ENCODE results near the gene SHCBP1. TPM values are rescaled to one million over a fixed set of nuclear protein-coding genes. Genes with fewer than 3 reads are reported as not detected.

The SHCBP1 gene
- total RNA-seq, 2 experiments from 2014 or later = 29.1 to 47.4 TPM

DNA sequence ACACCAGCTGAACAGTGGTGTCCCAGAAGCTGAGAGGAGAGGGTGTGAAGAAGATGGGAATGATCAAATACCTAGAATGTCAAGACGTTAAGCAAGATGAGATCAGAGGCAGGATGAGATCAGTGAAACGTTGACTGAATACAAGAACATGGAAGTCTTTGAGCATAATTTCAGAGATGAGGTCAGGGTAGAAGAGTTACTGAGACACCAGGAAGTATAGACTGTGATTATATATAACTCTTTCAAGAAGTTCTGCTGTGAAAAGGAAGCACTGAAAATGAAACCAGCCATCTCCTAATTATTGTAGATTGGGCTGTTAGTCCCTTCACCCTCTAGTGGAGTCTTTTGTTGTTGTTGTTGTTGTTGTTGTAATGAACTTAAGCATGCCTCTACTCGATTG, 9.1 kb downstream of the SHCBP1 start:
- ChIA-PET CTCF (no interaction called here), POLR2A (no interaction called here)
- Mint-ChIP-seq H3K27me3 (no peaks in the 10 kb centered on the region), H3K4me1 (no peaks in the 10 kb centered on the region), H3K9me3 (ENCODE audit: low read depth) (no peaks in the 10 kb centered on the region), H3K36me3 (ENCODE audit: low read depth) (peaks cover 26% of the 10 kb centered on the region), H3K27ac (no peak overlapping the region), H3K4me3 (no peak overlapping the region)
- ATAC-seq = peak; percentile 49
- DNase-seq = no peak
- intact Hi-C loops (cut with DNase I, micrococcal nuclease) = no loop called here

DNA sequence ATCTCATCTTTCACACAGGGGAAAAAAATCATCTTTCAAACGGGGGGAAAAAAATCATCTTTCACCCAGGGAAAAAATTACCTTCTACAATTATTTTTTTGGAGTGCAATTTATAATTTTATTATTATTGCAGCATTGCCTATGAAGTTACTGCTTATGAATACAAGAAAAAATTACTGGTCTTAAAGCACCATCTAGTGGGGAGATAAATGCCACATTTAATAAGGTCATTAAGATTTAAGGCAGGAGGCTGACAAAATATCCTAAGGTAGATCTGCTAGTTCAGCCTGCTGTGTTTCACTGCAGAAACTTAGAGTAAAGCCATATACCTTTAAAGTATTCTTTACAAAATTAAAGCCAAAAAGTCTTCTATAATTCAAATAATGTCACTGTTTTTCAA, 13.7 kb downstream of the SHCBP1 start:
- Mint-ChIP-seq H3K36me3 (ENCODE audit: low read depth) (peaks cover 24% of the 10 kb centered on the region), H3K27ac (no peak overlapping the region), H3K9me3 (ENCODE audit: low read depth) (no peaks in the 10 kb centered on the region), H3K4me3 (no peak overlapping the region), H3K27me3 (no peaks in the 10 kb centered on the region), H3K4me1 (no peaks in the 10 kb centered on the region)
- intact Hi-C loops (cut with DNase I, micrococcal nuclease) = no loop called here
- CTCF ChIA-PET = interaction anchor here (0.6 to 2.0 kb wide), 5 partner anchors 12 to 997 kb away, joined by 3 to 7 read pairs (median 4); partner anchors contain the start of gene SHCBP1
- POLR2A ChIA-PET = interaction anchor here (0.7 kb wide), 1 partner anchor 12 kb away, joined by 3 read pairs; no protein-coding TSS in a partner anchor
- ATAC-seq (no peak), DNase-seq (no peak)

DNA sequence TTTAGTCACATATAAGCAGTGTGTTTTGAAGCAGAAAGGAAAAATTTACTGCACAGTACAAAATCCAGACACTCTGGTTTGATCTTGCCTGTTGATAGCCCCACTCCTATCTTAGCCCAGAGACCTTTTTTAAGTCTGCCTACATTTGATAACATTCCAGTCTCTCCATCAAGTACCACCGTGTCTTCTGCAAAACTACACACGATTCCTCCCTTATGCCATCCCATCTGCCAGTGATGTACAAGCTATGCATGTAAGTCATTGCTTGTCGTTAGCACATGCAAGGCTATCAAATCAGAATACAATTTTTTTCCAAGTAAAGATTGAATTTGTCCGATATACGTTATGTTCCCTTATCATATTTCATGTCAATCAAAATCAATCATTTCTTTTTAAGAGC, 14.9 kb downstream of the SHCBP1 start:
- H3K4me3 Mint-ChIP-seq = no peak overlapping the region
- H3K4me1 Mint-ChIP-seq = no peaks in the 10 kb centered on the region
- ChIA-PET CTCF (interaction anchor here (0.6 to 1.3 kb wide), 4 partner anchors 12 to 298 kb away, joined by 3 to 5 read pairs (median 4); no protein-coding TSS in a partner anchor), POLR2A (no interaction called here)
- H3K9me3 Mint-ChIP-seq (ENCODE audit: low read depth) = no peaks in the 10 kb centered on the region
- intact Hi-C loops (cut with DNase I, micrococcal nuclease) = no loop called here
- H3K36me3 Mint-ChIP-seq (ENCODE audit: low read depth) = peaks cover 33% of the 10 kb centered on the region
- no peak for ATAC-seq
- H3K27me3 Mint-ChIP-seq = no peaks in the 10 kb centered on the region
- no peak overlapping the region for H3K27ac Mint-ChIP-seq
- no peak for DNase-seq

DNA sequence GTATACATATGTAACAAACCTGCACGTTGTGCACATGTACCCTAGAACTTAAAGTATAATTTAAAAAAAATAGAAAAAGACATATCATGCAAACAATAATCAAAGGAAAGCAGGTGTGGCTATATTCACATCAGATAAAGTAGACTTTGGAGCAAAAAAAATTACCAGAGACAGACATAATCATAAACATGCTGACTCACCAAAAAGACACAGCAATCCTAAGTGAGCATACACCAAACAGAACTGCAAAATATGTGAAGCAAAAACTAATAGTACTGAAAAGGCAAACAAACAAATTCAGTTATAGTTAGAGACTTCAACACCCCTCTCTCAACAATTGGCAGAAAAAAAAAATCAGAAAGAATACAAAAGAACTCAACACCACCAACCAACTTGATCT, 29.9 kb downstream of the SHCBP1 start:
- Mint-ChIP-seq H3K27ac (no peak overlapping the region), H3K36me3 (ENCODE audit: low read depth) (peaks cover 71% of the 10 kb centered on the region), H3K27me3 (no peaks in the 10 kb centered on the region), H3K9me3 (ENCODE audit: low read depth) (peaks cover 20% of the 10 kb centered on the region), H3K4me3 (no peak overlapping the region), H3K4me1 (no peaks in the 10 kb centered on the region)
- intact Hi-C loops (cut with DNase I, micrococcal nuclease) = no loop called here
- ATAC-seq (no peak), DNase-seq (no peak)
- CTCF ChIA-PET = no interaction called here
- POLR2A ChIA-PET = no interaction called here

DNA sequence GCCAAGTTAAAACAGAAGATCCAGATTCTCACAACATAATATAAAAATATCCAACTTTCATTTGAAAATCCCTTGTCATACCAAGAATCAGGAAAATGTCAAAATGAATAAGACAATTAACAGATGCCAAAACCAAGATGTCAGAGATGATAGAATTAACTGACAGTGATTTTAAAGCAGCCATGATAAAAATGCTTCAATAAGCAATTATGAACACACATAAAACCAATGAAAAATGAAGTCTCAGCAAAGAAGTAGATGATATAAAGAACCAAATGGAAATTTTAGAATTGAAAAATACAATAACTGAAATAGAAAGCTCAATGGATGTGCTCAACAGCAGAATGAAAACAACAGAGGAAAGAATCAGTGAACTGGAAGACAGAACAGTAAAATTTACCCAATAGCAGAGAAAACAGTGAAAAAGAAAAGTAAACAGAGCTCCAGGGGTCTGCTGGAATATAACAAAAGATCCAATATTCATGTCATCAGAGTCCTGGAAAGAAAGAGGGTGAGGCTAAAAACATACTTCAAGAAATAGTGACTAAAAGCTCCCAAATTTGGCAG, 35.1 kb downstream of the SHCBP1 start:
- ChIA-PET CTCF (interaction anchor here (1.5 kb wide), 1 partner anchor 15 kb away, joined by 3 read pairs; no protein-coding TSS in a partner anchor), POLR2A (no interaction called here)
- DNase-seq (no peak), ATAC-seq (no peak)
- Mint-ChIP-seq H3K4me1 (peaks cover 5% of the 10 kb centered on the region), H3K9me3 (ENCODE audit: low read depth) (peaks cover 31% of the 10 kb centered on the region), H3K27ac (no peak overlapping the region), H3K36me3 (ENCODE audit: low read depth) (peaks cover 79% of the 10 kb centered on the region), H3K27me3 (no peaks in the 10 kb centered on the region), H3K4me3 (no peak overlapping the region)
- intact Hi-C loops (cut with DNase I, micrococcal nuclease) = no loop called here

DNA sequence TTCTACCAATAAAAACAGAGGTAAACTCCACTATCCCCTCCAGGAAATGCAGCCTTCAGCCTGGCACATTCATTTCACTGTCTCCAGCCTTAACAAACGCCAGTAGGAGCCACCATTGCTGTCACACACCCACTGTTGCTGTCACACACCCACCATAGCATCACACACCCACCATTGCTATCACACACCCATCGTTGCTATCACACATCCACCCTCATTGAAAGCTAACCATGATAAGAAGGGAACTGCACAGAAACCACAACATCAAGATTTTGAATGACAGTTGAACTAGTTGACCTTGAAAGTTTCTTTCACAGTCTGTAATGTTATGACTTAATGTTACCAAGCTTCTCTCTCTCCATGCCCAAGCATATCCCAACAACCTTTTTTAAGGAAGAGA, 38.1 kb downstream of the SHCBP1 start:
- CTCF ChIA-PET = interaction anchor here (0.8 kb wide), 1 partner anchor 25 kb away, joined by 4 read pairs; no protein-coding TSS in a partner anchor
- H3K27ac Mint-ChIP-seq = no peak overlapping the region

DNA sequence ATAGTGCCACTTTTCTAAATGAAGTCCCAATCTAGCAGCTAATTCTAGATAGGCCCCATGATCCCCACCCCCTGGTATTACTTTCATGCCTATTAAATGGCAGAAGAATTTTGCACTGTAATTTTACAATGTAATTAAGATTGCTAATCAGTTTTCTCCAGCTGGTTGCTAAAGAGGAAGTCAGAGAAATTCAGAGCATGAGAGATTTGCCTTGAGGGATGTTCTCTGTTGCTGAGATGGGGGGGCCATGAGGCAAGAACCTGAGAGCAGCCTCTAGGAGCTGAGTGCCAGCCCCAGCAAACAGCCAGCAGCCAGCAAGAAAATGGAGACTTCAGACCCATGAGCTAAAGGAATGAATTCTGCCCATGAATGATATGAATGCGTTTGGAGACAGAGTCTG, 38.9 kb downstream of the SHCBP1 start:
- Mint-ChIP-seq H3K36me3 (ENCODE audit: low read depth) (peaks cover 48% of the 10 kb centered on the region), H3K27ac (no peak overlapping the region), H3K27me3 (no peaks in the 10 kb centered on the region), H3K4me3 (no peak overlapping the region), H3K9me3 (ENCODE audit: low read depth) (peaks cover 19% of the 10 kb centered on the region), H3K4me1 (peaks cover 5% of the 10 kb centered on the region)
- intact Hi-C loops (cut with DNase I, micrococcal nuclease) = no loop called here
- no peak for DNase-seq
- no peak for ATAC-seq
- POLR2A ChIA-PET = no interaction called here
- CTCF ChIA-PET = interaction anchor here (0.8 to 1.3 kb wide), 2 partner anchors 25 to 28 kb away, joined by 3 to 4 read pairs; no protein-coding TSS in a partner anchor

More for the DNA sequence above, 38.1 kb downstream of the SHCBP1 start:
- Mint-ChIP-seq H3K4me3 (no peak overlapping the region), H3K27me3 (no peaks in the 10 kb centered on the region), H3K9me3 (ENCODE audit: low read depth) (peaks cover 23% of the 10 kb centered on the region), H3K36me3 (ENCODE audit: low read depth) (peaks cover 55% of the 10 kb centered on the region), H3K4me1 (peaks cover 5% of the 10 kb centered on the region)
- no peak for ATAC-seq
- intact Hi-C loops (cut with DNase I, micrococcal nuclease) = no loop called here
- POLR2A ChIA-PET = no interaction called here
- no peak for DNase-seq

DNA sequence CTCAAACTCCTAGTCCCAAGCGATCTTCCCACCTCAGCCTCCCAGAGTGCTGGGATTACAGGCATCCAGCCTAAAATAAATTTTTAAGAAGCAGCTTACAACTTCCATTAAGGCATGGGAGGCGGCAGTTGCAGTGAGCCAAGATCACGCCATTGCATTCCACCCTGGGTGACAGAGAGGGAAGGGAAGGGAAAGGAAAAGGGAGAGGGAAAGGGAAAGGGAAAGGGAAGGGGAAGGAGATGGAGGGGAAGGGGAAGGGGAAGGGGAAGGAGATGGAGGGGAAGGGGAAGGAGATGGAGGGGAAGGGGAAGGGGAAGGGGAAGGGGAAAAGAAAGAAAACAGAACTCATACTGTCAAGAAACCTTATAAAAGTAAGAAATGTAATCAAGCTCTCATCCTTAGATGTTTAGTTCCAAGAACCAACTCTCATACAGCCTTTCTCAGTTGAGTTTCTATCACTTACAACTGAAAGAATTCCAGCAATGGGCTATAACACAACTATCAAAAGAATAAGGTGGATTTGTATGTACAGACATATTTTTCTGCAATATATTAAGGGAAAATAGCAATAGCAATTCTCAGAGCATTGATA, 43.1 kb downstream of the SHCBP1 start:
- Mint-ChIP-seq H3K4me1 (peaks cover 3% of the 10 kb centered on the region), H3K27ac (no peak overlapping the region), H3K27me3 (no peaks in the 10 kb centered on the region), H3K36me3 (ENCODE audit: low read depth) (peaks cover 16% of the 10 kb centered on the region), H3K4me3 (no peak overlapping the region), H3K9me3 (ENCODE audit: low read depth) (no peaks in the 10 kb centered on the region)
- ATAC-seq = no peak
- intact Hi-C loops (cut with DNase I, micrococcal nuclease) = no loop called here
- ChIA-PET CTCF (interaction anchor here (1.6 kb wide), 1 partner anchor 24 kb away, joined by 6 read pairs; no protein-coding TSS in a partner anchor), POLR2A (no interaction called here)
- no peak for DNase-seq

DNA sequence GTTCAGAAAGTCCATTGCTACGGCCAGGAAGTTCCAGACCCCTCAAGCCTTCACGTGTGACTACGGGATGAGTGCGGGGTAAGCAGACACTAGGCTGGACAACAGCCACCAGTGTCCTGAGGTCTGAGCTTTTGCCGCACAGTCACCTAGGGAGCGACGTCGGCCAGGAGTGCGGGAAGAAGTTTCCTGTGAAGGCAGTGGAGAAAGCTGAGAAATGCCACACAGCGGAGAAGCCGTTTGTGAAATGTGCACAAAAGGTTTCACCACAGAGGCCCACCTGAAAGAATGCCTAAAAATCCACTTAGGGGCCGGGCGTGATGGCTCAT, 47.4 kb downstream of the SHCBP1 start:
- CTCF ChIA-PET = no interaction called here
- no peak for ATAC-seq
- H3K27ac Mint-ChIP-seq = no peak overlapping the region
- DNase-seq = no peak
- no peak overlapping the region for H3K4me3 Mint-ChIP-seq
- intact Hi-C loops (cut with DNase I, micrococcal nuclease) = no loop called here
- H3K4me1 Mint-ChIP-seq = no peaks in the 10 kb centered on the region
- peaks cover under 1% of the 10 kb centered on the region for H3K36me3 Mint-ChIP-seq (ENCODE audit: low read depth)
- no peaks in the 10 kb centered on the region for H3K9me3 Mint-ChIP-seq (ENCODE audit: low read depth)
- POLR2A ChIA-PET = no interaction called here
- H3K27me3 Mint-ChIP-seq = peaks cover 2% of the 10 kb centered on the region

DNA sequence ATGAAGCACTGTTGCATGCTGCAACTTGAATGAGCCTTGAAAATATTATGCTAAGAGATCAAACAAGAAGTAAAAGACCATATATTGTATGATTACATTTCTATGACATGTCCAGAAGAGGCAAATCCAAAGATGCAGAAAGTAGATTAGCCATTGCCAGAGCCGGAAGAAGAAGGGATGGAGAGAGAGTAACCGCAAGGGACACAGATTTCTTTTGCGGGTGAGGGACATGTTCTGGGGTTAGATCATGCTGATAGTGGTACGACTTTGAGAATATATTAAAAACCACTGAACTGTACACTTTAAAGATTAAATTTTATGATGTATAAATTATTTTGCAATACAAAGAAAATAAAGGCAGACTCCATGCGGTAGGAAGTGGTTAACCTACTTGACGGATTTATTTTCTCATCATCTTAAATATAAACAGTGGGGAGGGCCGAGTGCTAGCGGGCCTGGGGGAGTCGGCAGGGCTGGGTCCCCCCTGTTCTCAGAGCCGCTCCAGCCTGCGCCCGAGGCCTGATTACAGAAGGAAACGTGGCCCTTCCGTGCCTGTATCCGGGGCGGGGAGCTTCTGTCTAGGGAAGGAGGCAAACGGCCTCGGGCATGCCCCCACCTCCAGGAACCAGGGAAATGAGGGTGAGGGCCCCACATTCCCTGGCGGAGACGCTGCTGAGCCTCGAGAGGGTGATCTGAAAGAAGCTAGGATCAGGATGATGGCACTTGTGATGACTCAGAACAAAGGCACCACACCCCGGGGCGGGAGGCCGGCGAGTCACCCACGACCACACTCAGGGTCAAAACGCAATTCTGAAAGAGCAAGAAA, 48.0 kb downstream of the SHCBP1 start:
- POLR2A ChIA-PET = no interaction called here
- Mint-ChIP-seq H3K4me3 (no peak overlapping the region), H3K27ac (no peak overlapping the region), H3K4me1 (no peaks in the 10 kb centered on the region), H3K36me3 (ENCODE audit: low read depth) (no peaks in the 10 kb centered on the region), H3K9me3 (ENCODE audit: low read depth) (no peaks in the 10 kb centered on the region), H3K27me3 (peaks cover 2% of the 10 kb centered on the region)
- DNase-seq (peak; percentile 13), ATAC-seq (no peak)
- intact Hi-C loops (cut with DNase I, micrococcal nuclease) = no loop called here
- CTCF ChIA-PET = no interaction called here

DNA sequence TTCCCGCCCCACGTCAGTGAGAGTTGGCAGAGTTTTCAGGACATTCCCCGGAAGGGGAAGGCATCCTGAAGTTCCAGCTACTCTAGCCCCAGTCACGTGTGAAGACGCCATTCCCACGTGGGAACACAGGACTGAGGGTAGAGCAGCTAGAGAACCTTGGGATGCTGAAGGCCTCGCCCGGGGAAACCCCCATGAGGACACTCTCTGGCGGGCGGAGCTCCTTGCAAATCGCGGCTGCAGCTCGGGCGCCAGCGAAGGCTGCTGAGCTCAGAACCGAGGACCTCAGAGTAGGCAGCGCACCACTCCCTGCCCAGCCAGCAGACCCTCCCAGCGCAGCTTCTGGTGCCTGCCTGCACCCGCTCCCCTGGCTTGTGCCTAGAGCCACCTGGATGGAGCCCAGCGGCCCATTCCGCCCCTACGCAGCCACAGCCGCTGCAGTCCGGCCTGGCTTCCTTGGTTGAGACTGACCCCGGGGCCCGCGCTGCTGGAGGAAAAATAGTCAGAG, 51.9 kb downstream of the SHCBP1 start:
- H3K9me3 Mint-ChIP-seq (ENCODE audit: low read depth) = no peaks in the 10 kb centered on the region
- H3K4me1 Mint-ChIP-seq = no peaks in the 10 kb centered on the region
- ATAC-seq = no peak
- no peak overlapping the region for H3K27ac Mint-ChIP-seq
- POLR2A ChIA-PET = no interaction called here
- no peak overlapping the region for H3K4me3 Mint-ChIP-seq
- no peak for DNase-seq
- CTCF ChIA-PET = interaction anchor here (0.6 to 1.4 kb wide), 3 partner anchors 8 to 174 kb away, joined by 3 to 4 read pairs (median 3); no protein-coding TSS in a partner anchor
- peaks cover 2% of the 10 kb centered on the region for H3K27me3 Mint-ChIP-seq
- no peaks in the 10 kb centered on the region for H3K36me3 Mint-ChIP-seq (ENCODE audit: low read depth)
- intact Hi-C loops (cut with DNase I, micrococcal nuclease) = no loop called here
